Measurements from ENCODE around the gene CDH2.

GRCh38 chr18:27959101-27959500, 217.8 kb downstream of the CDH2 start:
- TF ChIP-seq CTCF (IDR thresholded peaks at IDR 0.05; ENCODE audit: insufficient read depth, low read depth, low read length) (no peak), EZH2 (IDR thresholded peaks at IDR 0.05; ENCODE audit: insufficient read depth, low read length) (no peak)
